Mucosa of stomach (tissue), 1 donor: ENCODE results near the gene ATP4B.

Source experiments
- H3K27me3 ChIP-seq: one replicate; pipeline ENCODE4 v1.7.0; 2013; ENCODE audit warnings: mild to moderate bottlenecking, low read length; ENCODE audit not compliant: control insufficient read depth, insufficient read depth
- H3K36me3 ChIP-seq: one replicate; pipeline ENCODE4 v1.7.0; 2013; ENCODE audit warnings: low read length; ENCODE audit not compliant: control insufficient read depth, insufficient read depth
- H3K4me1 ChIP-seq: one replicate; pipeline ENCODE4 v1.7.0; 2013; ENCODE audit warnings: mild to moderate bottlenecking, low read length; ENCODE audit not compliant: control insufficient read depth, insufficient read depth
- H3K4me3 ChIP-seq: one replicate; pipeline ENCODE4 v1.7.0; 2013; ENCODE audit warnings: low read length
- H3K9ac ChIP-seq: one replicate; pipeline ENCODE4 v1.7.0; 2013; ENCODE audit warnings: mild to moderate bottlenecking, low read length, moderate library complexity
- H3K9me3 ChIP-seq: one replicate; pipeline ENCODE4 v1.7.0; 2013; ENCODE audit warnings: mild to moderate bottlenecking, low read length, moderate library complexity; ENCODE audit not compliant: control insufficient read depth
- donor health status: Pancreatic carcinoma.

The ATP4B gene

GRCh38 chr13:113605461-113605860 lies 52.5 kb downstream of the ATP4B start:
- Histone ChIP-seq H3K9ac (no peak overlapping the region), H3K27me3 (no peaks in the 10 kb centered on the region), H3K4me3 (no peak overlapping the region), H3K9me3 (no peaks in the 10 kb centered on the region), H3K4me1 (peaks cover 7% of the 10 kb centered on the region), H3K36me3 (no peaks in the 10 kb centered on the region)

- H3K27me3 ChIP-seq, result no peaks in the 10 kb centered on the region
- H3K9ac ChIP-seq, result no peak overlapping the region
- H3K9me3 ChIP-seq, result no peaks in the 10 kb centered on the region
- peaks cover 7% of the 10 kb centered on the region for H3K4me1 ChIP-seq
- H3K36me3 ChIP-seq, result no peaks in the 10 kb centered on the region
- H3K4me3 ChIP-seq, result no peak overlapping the region
Measured at GRCh38 chr13:113604186-113604585, 53.8 kb downstream of the ATP4B start.

GRCh38 chr13:113603116-113603710 lies 54.8 kb downstream of the ATP4B start:
- H3K9ac ChIP-seq, result no peak overlapping the region
- H3K4me1 ChIP-seq, result peaks cover 2% of the 10 kb centered on the region
- no peak overlapping the region for H3K4me3 ChIP-seq
- no peaks in the 10 kb centered on the region for H3K9me3 ChIP-seq
- H3K36me3 ChIP-seq, result no peaks in the 10 kb centered on the region
- no peaks in the 10 kb centered on the region for H3K27me3 ChIP-seq

- no peak overlapping the region for H3K9ac ChIP-seq
- no peaks in the 10 kb centered on the region for H3K4me1 ChIP-seq
- no peaks in the 10 kb centered on the region for H3K27me3 ChIP-seq
- H3K36me3 ChIP-seq, result no peaks in the 10 kb centered on the region
- no peaks in the 10 kb centered on the region for H3K9me3 ChIP-seq
- no peak overlapping the region for H3K4me3 ChIP-seq
Measured at GRCh38 chr13:113602291-113602988, 55.6 kb downstream of the ATP4B start.

GRCh38 chr13:113601166-113602070 lies 56.6 kb downstream of the ATP4B start:
- Histone ChIP-seq H3K9me3 (no peaks in the 10 kb centered on the region), H3K4me3 (no peak overlapping the region), H3K9ac (no peak overlapping the region), H3K27me3 (no peaks in the 10 kb centered on the region), H3K36me3 (no peaks in the 10 kb centered on the region), H3K4me1 (no peaks in the 10 kb centered on the region)

GRCh38 chr13:113599391-113599790 lies 58.6 kb downstream of the ATP4B start:
- Histone ChIP-seq H3K27me3 (no peaks in the 10 kb centered on the region), H3K4me1 (no peaks in the 10 kb centered on the region), H3K9me3 (no peaks in the 10 kb centered on the region), H3K36me3 (no peaks in the 10 kb centered on the region), H3K9ac (no peak overlapping the region), H3K4me3 (no peak overlapping the region)
